Hematopoietic multipotent progenitor cell treated with erythropoietin and hydrocortisone succinate and interleukin-3 and kit ligand, for 17 days (in vitro differentiated cells): ENCODE measurements around the gene TSPEAR.
"Not testable (repeated sequence)": the region's sequence is repeated elsewhere in the genome, so short reads cannot be mapped to it uniquely, and the experiment has no call there.

ENCODE experiments used
- DNase-seq: peaks from one replicate; pipeline ENCODE4 v3.0.0-alpha.2; 2015; ENCODE audit warnings: low spot score

Gene TSPEAR

DNA sequence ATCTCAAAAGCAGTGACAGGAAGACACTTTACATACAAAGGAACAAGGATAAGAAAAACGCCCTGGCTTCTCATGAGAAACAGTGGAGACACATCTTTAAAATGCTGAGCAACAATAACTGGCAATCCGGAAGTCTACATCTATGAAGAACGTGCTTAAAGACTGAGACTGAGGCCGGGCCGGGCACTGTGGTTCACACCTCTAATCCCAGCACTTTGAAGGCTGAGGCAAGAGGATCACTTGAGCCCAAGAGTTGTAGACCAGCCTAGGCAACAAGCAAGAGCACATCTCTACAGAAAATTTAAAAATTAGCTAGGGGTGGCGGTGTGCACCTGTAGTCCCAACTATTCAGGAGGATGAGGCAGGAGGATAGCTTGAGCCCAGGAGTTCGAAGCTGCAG, 27.3 kb downstream of the TSPEAR start:
- DNase-seq = no peak

DNA sequence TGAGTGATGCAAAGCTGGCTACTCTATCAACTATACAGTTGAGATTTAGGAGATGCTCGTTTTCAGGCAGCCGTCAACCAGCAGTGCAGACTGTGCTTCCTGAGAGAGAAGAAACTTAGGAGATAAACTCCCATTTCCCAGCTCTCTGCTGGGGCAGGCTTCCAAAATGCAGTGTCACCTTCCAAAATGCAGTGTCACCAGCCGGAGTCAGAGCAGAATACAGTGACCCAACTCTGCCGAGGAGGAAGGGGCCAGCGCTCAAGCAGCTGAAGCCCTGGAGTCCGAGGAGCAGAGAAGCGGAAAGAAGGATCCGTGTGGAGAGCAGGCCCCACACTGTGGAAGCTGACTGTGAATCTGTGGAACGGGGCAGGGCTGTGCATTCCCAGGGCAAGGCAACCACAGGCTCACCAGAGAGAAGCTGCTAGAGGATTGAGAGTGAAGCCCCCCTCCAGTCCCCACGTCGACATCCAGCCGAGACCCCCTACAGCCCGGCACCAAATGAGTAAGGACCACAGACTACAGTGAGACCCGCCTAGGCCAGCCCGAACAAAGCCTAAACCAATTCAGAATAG, 28.7 kb downstream of the TSPEAR start:
- DNase-seq = no peak

DNA sequence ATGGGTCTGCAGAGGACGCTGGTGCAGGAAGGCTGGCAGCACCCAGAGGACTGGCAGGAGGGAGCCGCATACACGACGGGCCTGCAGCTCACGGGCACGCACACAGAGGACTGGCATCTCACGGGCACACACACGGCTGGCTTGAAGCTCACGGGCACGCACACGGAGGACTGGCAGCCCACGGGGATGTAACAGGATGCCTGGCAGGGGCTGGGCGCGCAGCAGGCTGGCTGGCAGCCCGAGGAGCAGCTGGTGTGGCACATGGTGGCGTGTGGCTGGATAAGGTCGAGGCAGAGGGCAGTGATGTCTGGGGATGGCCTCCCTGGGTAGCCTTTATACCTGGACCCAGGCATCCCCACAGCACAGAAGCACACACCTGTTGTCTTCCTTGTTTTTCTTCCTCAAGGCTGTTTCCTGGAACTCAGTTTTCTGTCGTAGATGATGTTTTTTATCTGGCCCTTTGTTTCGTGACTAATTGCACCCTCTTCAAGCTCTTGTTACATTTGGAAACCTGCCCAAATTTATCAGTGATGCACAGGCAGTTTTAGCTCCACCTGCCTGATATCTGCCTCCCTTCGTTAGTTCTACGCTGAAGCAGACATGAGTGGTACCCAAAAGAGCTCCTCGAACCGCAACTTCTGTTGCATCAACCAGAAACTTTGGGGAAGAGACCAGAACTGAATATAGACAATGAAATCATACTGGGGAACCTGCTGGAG, 29.4 kb downstream of the TSPEAR start, which contains the start of gene KRTAP12-1:
Gene KRTAP12-1 (minus strand): TSS at position 303 of the 719 bp plus-strand sequence. CDS start 40 bp downstream, at position 263.
- DNase-seq = no peak

DNA sequence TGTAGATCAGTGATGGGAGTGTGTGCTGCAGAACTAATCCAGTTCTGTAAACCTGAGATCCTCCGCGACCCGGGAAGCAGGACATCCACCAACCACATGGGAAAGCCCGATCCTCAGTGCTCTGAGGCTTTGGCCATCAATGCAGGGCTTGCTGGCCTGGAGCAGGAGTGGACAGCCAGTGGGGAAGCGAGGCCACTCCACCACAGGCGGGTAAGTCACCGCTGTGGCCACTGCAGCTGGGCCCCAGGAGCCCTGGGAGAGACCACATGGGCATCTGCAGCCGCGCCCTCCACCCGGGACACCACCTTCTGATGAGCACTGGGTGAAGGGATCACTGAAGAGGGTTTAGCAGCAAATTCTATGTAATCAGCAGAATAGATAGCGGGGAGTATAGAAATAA, 30.2 kb downstream of the TSPEAR start:
- DNase-seq = no peak

DNA sequence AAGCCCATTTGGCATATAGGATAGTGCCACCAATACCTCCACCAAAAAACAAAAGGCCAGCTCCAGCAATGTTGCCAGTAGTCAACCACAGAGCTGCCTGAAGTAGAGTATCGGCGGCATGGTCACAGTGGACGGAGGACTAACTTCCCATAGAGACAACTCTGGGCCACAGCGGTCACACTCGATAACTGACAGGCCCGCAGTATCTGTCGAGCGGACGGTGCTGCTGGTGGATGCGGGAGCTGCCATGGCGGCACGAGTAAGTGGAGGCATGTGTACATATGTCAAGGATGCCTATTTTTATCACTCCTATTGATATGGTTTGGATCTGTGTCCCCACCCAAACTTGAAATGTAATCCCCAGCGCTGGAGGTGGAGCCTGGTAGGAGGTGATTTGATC, 33.5 kb downstream of the TSPEAR start:
- no peak for DNase-seq

DNA sequence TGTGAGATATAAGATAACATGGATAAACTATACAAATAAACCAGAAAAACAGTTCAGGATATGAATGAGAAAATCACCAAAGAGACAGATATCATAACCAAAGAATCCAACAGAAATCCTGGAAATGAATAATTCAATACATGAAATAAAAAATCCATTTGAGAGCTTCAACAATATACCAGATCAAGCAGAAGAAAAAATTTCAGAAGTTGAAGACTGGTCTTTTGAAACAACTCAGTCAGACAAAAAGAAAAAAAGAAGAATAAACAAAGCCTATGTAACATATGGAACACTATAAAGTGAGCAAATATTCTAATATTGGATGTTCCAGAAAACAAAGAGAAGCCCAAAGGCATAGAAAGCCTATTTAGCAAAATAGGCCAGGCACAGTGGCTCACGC, 39.5 kb downstream of the TSPEAR start:
- DNase-seq = no peak

DNA sequence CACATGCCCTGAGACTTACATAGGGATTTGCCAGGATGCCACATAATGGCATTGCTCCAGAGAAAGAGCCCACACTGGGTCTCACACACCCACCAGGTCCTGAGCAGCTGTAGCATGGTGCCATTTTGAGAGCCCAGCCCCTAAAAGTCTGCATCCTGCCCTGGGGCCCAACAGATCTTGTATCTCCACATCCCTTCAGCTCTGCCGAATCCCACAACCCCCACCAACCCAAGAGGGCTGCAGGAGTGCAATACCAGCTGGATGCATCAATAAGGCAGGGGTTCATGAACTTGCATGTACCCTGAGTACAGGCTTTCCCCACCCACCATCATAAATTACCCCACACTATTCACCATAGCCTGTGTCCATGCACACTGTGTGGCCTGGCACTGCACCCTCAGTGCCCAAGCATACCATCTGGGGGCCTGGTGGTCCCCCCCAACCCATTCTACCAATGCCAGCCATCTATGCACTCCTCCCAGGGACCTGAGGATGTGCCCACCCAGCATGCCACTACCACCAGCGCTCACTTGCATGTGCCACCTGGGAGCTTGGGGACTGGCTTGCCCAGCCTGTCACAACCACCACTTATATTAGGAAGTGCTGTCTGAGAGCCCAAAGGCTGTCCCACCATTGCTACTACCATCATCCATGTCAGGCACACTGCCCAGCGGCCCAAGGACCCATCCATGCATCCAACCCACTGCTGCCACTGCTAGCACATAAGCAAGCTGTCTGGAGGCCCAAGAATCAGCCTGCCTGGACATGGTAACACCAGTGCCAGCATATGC, 40.5 kb downstream of the TSPEAR start:
- no peak for DNase-seq

DNA sequence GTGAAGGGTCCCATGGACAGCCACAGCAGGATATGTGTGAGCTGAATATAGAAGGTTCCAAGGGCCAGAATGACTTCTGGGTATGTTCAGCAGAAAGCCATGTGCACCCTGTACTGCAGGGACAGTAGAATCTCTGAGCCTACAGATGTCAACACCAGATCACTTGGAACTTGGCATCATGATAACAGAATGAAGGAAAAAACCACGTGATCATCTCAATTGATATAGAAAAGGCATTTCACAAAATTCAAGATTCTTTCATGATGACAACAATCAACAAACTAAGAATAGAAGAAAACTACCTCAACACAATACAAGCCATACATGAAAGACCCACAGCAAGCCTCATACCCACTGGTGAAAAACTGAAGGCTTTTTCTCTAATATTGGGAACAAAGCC, 43.8 kb downstream of the TSPEAR start:
- DNase-seq = no peak

DNA sequence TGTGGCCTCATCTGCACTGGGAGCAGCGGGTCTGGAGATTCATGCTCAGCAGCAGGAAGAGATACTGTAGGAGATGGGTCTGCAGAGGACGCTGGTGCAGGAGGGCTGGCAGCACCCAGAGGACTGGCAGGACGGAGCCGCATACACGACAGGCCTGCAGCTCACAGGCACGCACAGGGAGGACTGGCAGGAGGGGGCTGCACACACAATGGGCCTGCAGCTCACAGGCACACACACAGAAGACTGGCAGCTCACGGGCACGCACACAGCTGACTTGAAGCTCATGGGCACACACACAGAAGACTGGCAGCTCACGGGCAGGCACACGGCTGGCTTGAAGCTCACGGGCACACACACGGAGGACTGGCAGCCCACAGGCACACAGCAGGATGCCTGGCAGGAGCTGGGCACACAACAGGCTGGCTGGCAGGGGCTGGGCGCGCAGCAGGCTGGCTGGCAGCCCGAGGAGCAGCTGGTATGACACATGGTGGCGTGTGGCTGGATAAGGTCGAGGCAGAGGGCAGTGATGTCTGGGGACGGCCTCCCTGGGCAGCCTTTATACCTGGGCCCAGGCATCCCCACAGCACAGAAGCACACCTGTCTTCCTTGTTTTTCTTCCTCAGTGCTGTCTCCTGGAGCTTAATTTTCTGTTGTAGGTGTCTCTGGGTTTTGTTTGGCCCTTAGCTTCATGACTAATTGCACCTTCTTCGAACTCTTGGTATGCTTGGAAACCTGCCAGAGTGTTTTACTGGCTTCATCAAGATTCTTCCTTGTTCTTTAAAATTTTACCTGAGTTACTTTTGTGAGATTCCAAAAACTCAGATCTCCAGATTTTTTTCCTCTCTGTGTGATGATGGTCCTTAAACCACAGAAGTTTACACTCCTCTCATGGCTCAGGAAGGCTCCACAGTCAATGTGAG, 44.7 kb downstream of the TSPEAR start, which contains the start of gene KRTAP12-2:
Gene KRTAP12-2 (minus strand): TSS at position 527 of the 920 bp plus-strand sequence. CDS start 41 bp downstream, at position 486.
- no peak for DNase-seq

DNA sequence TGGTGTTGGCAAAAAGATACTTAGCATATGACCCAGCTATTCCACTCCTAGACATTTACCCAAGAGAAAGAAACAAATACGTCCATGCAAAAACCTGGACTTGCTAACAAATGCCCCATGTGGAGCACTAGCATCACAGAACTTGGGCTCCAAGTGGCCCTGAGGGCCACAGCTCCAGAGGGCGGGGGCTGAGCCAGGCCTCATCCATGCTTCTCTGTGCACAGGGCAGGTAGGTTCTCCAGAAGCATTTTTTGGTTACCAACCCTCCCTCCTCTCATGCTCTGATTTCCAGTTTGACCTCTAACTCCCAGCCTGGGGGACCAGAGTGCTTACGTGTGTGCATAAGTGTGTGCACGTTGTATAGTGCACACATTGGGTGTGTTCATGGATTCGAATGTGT, 46.7 kb downstream of the TSPEAR start:
- no peak for DNase-seq

DNA sequence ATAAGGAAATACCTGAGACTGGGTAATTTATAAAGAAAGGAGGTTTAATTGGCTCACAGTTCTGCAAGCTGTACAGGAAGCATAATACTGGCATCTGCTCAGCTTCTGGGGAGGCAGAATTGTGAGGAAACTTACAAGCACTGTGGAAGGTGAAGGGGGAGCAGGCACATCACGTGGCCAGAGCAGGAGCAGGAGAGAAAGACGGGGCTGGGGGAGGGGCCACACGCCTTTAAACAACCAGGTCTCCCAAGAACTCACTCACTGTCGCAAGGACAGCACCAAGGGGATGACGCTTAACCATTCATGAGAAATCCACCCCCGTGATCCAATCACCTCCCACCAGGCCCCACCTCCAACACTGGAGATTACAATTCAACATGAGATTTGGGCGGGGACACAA, 49.8 kb downstream of the TSPEAR start:
- DNase-seq = not testable (repeated sequence)

DNA sequence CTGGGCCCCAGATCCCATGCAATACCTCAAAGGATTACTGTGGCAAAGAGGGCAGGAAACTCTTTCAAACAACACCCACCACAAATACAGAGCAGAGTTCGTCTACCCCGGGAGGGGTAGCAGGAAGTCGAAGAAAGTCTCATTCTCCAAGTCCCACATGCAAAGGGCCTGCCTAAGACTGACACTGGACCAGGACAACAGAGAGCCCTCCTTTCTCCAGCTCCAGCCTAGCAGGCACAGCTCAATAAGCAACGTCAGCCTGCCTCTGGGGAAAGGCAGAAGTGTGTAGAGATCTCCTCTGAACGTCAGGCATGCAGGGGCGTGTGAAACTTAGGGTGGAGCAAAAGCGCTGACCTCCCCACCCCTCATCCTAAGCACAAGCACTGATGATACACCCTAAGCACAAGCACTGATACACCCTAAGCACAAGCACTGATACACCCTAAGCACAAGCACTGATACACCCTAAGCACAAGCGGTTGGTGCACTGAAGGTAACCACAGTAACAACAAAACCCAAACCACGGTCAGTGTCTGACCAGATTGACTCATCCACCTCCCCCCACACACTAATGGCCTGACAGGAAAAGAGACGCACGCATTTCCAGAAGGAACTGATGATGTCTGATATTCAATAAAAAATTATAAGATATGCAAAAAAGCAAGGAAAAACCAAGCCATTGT, 52.3 kb downstream of the TSPEAR start:
- DNase-seq = no peak

DNA sequence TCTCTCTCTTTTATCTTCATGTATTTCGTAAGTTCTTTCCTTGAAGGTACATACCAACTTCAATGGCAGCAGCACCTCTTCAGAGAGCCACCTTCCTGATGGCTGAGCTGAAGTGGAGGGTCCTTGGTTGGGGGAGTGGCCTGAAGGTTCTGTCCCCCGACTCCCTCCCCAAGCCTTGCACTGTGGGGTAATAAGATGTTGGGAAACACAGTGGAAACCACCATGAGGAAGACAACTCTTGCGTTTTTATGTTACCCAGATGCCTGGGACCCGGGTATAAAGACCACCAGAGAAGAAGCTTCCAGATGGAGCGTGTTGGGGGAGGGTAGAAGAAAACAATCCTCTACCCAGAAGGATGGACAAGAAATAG, 52.8 kb downstream of the TSPEAR start:
- no peak for DNase-seq

DNA sequence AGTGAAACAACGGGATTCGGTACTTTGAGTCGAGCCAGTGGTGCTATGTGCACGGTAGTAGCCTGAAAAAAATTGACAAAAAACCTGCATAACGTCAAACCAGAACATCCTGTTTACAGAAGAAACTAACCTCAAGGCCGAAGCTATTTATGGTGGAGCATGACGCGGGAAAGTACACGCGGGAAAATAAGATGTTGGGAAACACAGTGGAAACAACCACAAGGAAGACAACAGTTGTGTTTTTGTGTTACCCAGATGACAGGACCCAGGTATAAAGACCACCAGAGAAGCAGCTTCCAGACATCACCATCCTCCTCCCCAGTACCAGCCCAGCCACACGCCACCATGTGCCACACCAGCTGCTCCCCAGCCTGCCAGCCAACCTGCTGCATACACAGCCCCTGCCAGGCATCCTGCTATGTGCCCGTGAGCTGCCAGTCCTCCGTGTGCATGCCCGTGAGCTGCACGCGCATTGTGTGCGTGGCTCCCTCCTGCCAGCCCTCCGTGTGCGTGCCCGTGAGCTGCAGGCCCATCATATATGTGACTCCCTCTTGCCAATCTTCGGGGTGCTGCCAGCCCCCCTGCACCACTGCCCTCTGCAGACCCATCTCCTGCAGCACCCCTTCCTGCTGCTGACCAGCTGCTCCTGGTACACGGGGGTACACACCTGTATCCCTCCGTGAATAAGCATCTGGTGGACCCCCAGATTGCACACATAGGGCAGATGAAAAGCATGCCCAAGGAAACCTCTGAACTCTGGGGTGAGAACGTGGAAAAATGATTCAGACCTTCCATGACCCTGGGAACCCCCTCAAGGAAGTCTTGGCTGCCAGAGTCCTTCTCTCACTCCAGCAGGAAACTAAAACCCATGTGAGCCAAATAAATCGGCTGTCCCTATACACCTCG, 53.5 kb downstream of the TSPEAR start, which contains the start of gene KRTAP12-3:
Gene KRTAP12-3 (plus strand): TSS at position 298 of the 906 bp plus-strand sequence. CDS start 48 bp downstream, at position 346.
- no peak for DNase-seq

DNA sequence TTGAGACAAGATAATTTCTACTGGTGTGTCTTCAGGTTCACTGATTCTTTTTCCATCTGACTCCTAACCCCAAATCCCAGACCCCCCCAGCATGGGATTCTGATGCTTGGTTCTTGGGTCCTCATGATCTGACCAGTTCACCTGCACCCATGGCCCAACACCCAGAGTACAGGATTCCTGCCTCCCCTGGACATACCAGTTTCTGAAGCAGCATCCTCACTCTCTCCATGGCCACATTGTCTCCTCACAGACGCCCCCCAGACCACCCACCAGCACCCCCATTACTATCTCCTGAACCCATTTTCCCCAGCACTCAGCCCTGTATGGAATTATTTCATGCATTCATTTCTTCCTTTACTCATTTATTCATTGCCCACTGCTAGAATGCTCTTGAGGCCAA, 54.5 kb downstream of the TSPEAR start:
- no peak for DNase-seq

DNA sequence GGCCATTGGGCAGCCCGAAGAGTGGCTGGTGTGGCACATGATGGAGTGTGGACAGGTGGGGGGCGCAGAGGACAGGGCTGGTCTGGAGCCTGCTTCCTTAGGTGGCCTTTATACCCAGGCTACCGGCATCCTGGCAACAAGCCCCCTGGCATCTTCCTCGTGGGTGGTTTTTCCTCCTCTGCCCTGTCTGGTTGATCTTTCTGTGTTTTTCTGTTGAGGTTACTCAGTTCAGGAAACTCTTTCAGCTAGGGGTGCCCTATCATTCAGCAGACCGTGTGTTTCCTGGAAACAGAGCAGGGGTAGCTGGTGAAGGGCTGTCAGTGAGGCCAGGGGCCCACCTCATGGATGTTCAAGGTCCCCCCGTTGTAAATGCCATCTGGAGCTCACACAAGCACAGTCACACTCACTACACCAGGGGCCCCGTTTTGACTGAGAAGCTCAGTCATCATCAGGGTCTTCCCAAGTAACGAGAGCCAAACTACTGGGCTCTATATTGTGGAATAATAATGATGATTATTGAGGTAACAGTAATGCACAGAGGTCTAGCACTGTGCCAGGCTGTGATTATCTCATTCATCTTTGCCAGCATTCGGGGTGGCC, 56.7 kb downstream of the TSPEAR start, which contains the start of gene KRTAP12-4:
Gene KRTAP12-4 (minus strand): TSS at position 84 of the 600 bp plus-strand sequence. CDS start 45 bp downstream, at position 39.
- DNase-seq = no peak

DNA sequence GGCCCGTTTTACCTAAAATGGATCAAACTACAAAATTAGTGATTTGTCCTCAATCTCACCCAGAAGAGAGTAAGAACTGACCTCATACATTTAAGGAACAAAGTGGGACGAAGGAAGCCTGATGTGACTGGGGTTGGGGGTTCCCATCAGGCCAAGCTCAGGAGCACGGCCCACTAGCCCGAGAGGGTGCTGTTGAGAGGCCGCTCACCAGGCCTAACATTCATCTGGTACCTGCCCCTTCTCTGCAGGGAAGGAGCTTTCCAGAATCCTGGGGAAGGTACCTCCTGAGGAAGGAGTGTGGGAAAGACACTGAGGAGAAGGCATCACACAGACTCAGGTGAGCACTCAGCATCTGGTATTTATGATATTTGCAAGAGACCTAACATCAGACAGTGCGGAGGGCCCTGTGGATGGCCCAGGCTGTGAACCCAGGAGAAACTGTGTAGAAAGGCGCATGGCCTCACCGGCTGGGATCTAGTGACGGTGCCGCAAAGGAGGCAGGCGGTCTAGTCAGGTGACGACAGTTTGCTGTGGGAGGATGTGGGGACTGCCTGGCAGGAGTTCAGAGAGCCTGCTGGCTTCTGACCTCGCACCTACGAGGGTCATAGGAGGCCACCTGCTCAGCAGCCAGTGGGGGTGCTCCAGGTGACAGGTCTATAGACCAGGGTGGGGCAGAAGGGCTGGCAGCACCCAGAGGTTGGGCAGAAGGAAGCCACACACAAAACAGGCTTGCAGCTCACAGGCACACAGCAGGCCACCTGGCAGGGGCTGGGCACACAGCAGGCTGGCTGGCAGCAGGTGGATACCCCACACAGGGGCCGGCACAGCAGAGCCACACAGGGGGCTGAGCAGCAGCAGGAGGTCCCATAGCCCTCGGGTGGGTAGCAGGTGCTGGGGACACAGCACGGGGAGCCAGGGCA, 57.5 kb downstream of the TSPEAR start:
- DNase-seq = no peak

DNA sequence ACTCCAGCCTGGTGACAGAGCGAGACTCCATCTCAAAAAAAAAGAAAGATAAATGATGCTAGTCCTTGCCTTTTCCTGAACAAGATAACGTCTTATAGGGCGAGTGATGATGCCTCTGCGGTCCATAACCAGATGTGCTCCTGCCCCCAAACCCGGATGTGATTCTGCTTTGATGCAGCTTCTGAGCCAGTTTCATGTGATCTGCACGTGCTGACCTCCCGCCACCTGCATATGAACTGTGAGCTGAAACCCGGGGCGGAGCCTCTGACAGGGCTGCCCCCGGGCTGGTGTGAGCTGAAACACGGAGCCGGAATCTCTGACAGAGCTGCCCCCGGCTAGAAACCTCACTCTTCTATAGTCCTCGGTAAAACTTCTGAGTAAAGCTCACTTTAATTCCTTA, 58.2 kb downstream of the TSPEAR start:
- no peak for DNase-seq
